GM12865 (cell line): Measurements from ENCODE around the gene IKZF4.

Experiments used
- DNase-seq: peaks from one replicate; pipeline ENCODE4 v3.0.0; 2010; ENCODE audit warnings: low read depth
- H3K4me3 ChIP-seq: 2 replicates; pipeline ENCODE4 v1.5.1; 2011; ENCODE audit warnings: mild to moderate bottlenecking, low read depth, low read length, control low read depth
- CTCF ChIP-seq: IDR thresholded peaks from 2 replicates; pipeline ENCODE4 v1.5.1; 2011; ENCODE audit warnings: low read length, control low read depth, low read depth, inconsistent platforms; ENCODE audit not compliant: insufficient read depth; ENCODE audit errors: missing control alignments

IKZF4 gene

GRCh38 chr12:56014205-56014604, 6.6 kb upstream of the IKZF4 start:
- no peak overlapping the region for H3K4me3 ChIP-seq
- TF ChIP-seq CTCF = no peak
- DNase-seq = no peak

DNA sequence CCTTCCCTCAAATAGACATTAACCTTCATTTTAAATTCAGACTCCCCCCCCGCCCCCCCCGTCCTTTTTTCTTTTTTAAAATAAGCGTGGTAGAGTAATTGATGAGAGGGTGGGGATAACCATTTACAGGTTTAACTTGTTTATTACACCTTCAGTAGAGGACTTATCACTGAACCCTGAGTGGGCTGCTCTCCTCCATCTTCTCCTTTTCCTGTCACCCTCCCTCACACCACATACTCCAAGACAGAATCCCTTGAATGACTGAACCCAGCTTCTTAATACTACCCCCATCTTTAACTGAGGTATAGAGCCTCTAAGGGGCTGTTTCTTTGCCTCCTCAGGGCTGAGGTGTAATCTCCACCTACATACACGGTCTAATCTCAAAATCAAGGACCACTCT, 3.7 kb upstream of the IKZF4 start:
- H3K4me3 ChIP-seq = no peak overlapping the region
- no peak for DNase-seq
- TF ChIP-seq CTCF = no peak

DNA sequence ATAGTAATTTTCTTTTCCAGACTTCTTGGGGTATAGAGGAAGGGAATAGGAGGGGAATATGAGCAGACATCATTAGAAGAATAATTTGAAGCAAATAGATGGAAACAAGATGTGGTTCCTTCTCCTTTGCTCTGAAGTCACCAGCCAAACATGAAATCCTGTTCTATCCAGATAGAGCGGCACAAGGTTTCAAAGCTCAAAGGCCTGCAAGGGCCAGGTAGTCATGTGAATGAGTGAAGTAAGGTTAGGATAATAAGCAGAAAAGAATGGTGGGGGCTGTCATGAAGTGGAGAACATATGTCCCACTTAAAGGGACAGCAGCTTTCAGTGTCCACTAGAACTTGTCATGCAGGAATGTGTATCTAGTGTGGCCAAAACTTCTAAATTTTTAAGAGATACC, 2.5 kb upstream of the IKZF4 start:
- TF ChIP-seq CTCF = no peak
- DNase-seq = no peak
- H3K4me3 ChIP-seq = no peak overlapping the region

- H3K4me3 ChIP-seq = no peak overlapping the region
- TF ChIP-seq CTCF = no peak
- DNase-seq = no peak
Measured at GRCh38 chr12:56021889-56022497, 1.1 kb downstream of the IKZF4 start.

- no peak for DNase-seq
- TF ChIP-seq CTCF = no peak
Measured at GRCh38 chr12:56028511-56029165, 7.8 kb downstream of the IKZF4 start.

GRCh38 chr12:56029166-56029519, 8.3 kb downstream of the IKZF4 start:
- no peak for DNase-seq
- TF ChIP-seq CTCF = no peak
- no peak overlapping the region for H3K4me3 ChIP-seq

More at GRCh38 chr12:56028511-56029165, 7.8 kb downstream of the IKZF4 start:
- no peak overlapping the region for H3K4me3 ChIP-seq
